Stimulated activated naive CD8-positive, alpha-beta T cell treated with anti-CD3 and anti-CD28 coated beads, Interleukin-15, Interleukin-2, amounts not matched to agents 100 U/mL and 50 U/mL, for 24 hours (primary cell): ENCODE data around the gene C4BPB.

Source experiments
- ATAC-seq: fragments of 150-1000 bp; cut with Tn5 transposase; one replicate; pipeline ENCODE4 v1.10.0; 2021
- DNase-seq: peaks from one replicate; pipeline ENCODE4 v3.0.0; 2021

C4BPB gene

DNA sequence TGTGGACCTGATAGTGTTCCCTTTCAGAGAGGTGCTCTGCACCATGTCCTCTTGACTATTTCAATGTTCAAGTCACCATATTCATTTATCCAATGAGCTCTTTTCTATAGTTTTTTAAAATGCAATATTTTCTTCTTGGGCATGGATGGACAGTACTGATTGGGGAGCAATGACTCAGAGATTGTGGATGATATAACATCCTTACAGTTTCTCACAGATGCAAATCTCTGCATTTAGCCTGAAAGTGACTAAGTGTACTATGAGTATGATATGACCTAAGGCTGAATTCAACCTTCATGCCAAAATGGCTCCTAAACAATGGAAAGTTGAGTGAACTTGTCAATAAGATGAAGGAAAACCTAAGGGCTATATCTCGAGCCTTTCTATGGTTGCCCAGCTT, 51.9 kb downstream of the C4BPB start:
- ATAC-seq = no peak
- DNase-seq = no peak

DNA sequence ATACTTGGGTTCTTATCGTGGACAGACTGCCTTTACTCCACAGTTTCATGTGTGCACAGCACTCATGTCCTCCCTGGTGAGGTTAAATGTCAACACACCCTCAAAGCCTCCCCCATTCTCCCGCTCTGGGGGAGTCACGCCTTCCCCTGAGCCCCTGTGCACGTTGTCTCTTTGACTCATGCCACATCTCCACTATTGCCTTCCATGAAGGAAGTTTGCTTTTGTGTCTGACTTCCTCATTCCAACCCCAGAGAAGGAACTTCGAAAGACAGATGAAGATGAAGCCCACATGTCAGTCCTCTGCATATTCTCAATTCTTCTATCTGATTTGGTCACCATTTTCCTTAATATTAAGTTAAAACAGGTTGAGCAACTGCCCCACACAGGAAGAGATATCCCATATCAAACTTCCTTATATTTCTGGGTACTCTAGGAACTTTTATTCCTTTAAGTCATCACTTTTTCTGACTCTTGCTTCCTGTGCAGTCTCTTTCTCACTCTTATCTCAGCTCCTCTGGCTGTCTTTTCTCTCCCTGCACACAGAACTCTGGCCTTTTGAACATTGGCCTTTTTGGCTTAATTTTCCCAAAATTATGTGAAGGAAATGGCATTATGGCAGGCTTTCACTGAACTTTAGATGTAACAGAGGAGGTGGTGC, 56.9 kb downstream of the C4BPB start:
- no peak for ATAC-seq
- DNase-seq = no peak
